ENCODE data around the gene TNFSF12.
A peak's percentile ranks its signal among the peaks of the same experiment; 100 is the strongest.

Gene TNFSF12, protein sequence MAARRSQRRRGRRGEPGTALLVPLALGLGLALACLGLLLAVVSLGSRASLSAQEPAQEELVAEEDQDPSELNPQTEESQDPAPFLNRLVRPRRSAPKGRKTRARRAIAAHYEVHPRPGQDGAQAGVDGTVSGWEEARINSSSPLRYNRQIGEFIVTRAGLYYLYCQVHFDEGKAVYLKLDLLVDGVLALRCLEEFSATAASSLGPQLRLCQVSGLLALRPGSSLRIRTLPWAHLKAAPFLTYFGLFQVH

DNA sequence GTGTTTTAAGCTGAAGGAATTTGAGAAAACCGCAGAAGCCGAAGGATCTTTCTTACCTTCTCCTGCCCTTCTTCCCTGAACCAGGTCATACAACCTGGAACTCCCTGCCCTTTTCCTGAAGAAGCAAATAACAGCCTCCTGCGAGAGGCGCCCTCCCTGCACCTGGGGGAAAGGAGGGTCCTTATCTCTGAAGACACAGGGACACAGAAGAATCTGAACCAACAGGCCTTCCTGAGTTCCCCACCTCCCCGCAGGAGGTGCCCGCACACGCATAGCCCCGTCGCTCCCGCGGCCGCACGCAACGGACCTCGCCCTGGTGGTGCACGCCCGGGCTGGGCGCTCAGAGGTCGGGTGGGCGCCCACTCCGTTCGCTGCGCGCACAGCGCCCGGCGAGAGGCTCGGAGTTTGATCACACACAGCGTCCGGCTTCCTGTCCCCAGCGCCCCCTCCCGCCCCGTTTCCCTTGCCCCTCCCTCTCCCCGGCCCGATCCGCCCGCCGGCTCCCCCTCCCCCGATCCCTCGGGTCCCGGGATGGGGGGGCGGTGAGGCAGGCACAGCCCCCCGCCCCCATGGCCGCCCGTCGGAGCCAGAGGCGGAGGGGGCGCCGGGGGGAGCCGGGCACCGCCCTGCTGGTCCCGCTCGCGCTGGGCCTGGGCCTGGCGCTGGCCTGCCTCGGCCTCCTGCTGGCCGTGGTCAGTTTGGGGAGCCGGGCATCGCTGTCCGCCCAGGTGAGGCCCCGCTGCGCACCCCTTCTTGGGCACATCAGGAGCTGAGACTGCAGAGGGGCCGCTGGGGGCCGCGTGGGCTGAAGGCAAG, at the start of gene TNFSF12:
Gene TNFSF12 (plus strand): TSS at position 474 of the 816 bp plus-strand sequence. CDS start 96 bp downstream, at position 570.
- peak in 28 of 56 donors; percentile 14 to 69 (median 47) for DNase-seq

DNA sequence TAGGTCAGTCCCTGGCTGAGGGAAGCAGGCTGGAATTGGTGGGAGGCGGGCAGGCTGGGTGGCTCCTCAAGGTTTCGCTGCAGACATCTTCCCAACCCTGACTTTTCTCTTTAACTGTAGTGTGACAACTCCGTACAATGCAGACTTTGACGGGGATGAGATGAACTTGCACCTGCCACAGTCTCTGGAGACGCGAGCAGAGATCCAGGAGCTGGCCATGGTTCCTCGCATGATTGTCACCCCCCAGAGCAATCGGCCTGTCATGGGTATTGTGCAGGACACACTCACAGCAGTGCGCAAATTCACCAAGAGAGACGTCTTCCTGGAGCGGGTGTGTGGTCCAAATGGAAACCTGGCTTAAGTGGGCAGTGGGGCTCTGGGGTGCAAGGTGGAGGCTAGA, 49.7 kb upstream of the TNFSF12 start:
- no peak for DNase-seq

DNA sequence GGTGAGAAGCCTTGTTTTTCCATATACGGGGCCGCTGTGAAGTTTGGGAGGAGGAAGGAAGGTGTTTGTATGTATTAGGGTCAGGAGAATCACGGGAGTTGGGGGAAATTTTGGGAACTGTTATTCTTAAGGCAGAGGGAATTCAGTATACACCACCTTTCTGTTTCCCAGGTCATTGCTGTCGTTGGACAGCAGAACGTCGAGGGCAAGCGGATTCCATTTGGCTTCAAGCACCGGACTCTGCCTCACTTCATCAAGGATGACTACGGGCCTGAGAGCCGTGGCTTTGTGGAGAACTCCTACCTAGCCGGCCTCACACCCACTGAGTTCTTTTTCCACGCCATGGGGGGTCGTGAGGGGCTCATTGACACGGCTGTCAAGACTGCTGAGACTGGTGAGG, 47.1 kb upstream of the TNFSF12 start:
- DNase-seq = no peak

DNA sequence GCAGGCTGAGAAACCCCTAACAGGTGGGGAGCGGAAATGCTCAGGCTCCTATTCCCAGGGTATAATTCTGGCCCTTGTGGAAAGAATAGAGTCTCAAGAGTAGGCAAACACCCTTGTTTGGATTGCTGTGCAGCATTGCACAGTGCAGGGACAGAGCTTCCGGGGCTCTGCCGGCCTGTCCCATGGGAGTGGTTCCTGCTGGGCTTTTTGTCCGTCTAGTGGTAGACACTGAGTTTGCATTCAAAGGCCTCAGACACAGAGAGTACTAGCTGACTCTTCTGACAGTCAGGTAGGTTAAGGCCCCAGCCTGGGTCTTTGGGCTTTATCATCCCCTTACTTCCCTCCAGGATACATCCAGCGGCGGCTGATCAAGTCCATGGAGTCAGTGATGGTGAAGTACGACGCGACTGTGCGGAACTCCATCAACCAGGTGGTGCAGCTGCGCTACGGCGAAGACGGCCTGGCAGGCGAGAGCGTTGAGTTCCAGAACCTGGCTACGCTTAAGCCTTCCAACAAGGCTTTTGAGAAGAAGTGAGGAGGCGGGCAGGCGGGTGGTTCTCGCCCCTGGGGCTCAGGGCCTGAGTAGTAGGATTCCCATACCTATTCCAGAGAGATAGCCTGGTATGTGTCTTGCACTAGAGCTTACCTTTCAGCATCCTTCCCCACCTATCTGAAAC, 46.5 kb upstream of the TNFSF12 start:
- no peak for DNase-seq

DNA sequence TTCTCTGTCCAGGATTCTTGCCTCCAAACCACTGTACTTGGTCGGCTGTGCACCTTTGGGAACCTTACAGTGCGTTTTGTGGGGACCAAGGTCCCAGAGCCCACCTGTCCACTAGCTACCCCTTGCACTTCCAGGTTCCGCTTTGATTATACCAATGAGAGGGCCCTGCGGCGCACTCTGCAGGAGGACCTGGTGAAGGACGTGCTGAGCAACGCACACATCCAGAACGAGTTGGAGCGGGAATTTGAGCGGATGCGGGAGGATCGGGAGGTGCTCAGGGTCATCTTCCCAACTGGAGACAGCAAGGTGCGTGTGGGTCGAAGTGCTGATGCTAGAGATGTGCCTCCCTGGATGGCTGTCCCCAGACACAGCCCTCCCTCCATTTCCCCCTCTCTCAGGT, 45.9 kb upstream of the TNFSF12 start:
- DNase-seq = no peak

DNA sequence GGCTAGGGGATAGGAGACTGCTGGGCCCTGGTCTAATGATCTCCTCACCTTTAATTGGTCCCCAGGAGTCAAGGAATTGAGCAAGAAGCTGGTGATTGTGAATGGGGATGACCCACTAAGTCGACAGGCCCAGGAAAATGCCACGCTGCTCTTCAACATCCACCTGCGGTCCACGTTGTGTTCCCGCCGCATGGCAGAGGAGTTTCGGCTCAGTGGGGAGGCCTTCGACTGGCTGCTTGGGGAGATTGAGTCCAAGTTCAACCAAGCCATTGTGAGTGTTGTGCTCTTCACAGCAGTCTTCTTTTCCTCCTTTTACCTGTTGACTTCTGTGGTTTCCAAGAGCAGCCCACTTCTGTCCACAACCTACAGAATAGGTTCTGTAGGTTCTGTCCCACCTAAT, 45.3 kb upstream of the TNFSF12 start:
- DNase-seq = no peak

DNA sequence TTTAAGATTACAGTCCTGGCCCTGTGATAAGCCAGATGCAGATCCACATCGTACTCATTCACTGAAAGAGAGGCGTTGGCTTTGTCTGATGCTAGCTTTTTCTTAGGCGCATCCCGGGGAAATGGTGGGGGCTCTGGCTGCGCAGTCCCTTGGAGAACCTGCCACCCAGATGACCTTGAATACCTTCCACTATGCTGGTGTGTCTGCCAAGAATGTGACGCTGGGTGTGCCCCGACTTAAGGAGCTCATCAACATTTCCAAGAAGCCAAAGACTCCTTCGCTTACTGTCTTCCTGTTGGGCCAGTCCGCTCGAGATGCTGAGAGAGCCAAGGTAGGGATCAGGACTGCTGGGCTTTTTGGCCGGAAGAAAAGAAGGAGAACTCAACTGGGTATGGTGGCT, 40.7 kb upstream of the TNFSF12 start:
- DNase-seq = no peak

DNA sequence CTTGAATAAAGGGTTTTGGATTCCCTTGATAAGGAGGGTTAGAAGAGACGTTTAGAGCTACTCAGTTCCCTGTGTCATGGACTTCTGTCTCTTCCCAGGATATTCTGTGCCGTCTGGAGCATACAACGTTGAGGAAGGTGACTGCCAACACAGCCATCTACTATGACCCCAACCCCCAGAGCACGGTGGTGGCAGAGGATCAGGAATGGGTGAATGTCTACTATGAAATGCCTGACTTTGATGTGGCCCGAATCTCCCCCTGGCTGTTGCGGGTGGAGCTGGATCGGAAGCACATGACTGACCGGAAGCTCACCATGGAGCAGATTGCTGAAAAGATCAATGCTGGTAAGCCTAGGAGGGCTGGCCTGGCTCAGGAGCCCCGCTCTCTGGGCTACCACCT, 40.0 kb upstream of the TNFSF12 start:
- DNase-seq = no peak

DNA sequence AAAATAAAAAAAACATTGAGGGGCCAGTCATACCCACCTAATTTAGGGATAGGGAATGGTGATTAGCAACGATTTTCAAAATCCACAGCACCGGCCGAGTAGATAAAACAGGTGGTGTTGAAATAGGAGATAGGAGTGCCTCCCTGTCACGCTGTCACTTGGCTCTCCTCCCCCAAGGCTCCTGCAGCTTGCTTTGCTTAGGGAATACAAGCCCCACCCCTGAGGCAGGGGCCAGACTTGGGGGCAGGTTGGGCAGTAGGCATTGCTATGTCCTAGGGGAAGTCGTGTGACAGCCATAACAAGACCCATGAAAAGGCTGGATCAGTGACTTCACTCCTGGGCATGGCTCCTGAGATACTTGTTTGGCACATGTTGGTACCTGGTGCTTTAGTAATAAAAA, 38.9 kb upstream of the TNFSF12 start:
- DNase-seq = no peak

DNA sequence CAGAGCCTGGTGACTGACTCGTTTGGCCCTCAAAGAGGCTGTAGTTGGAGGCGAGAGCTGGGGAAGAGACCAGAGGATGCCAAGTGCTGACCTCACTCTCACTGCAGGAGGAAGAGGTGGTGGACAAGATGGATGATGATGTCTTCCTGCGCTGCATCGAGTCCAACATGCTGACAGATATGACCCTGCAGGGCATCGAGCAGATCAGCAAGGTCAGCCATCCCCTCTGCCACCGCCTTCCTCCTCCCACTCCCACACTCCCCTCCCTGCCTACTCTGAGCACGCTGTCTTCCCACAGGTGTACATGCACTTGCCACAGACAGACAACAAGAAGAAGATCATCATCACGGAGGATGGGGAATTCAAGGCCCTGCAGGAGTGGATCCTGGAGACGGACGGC, 37.8 kb upstream of the TNFSF12 start:
- DNase-seq = no peak

DNA sequence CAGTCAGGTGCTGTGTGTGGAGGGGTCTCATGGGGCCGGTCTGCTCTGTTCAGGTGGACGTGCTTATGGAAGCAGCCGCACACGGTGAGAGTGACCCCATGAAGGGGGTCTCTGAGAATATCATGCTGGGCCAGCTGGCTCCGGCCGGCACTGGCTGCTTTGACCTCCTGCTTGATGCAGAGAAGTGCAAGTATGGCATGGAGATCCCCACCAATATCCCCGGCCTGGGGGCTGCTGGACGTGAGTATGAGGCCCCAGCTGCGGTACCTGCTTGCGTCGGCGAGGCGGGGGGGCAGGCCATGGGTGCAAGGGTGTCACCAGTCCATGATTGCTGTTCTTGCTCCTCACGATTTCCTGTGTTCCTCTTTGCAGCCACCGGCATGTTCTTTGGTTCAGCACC, 36.8 kb upstream of the TNFSF12 start:
- no peak for DNase-seq

DNA sequence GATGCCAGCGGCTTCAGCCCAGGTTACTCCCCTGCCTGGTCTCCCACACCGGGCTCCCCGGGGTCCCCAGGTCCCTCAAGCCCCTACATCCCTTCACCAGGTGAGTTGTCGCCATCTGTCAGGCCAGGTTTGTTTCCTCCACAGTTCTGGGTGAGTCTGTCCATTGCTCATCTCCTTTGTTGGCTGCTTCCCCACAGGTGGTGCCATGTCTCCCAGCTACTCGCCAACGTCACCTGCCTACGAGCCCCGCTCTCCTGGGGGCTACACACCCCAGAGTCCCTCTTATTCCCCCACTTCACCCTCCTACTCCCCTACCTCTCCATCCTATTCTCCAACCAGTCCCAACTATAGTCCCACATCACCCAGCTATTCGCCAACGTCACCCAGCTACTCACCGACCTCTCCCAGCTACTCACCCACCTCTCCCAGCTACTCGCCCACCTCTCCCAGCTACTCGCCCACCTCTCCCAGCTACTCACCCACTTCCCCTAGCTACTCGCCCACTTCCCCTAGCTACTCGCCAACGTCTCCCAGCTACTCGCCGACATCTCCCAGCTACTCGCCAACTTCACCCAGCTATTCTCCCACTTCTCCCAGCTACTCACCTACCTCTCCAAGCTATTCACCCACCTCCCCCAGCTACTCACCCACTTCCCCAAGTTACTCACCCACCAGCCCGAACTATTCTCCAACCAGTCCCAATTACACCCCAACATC, 35.9 kb upstream of the TNFSF12 start:
- DNase-seq = no peak

DNA sequence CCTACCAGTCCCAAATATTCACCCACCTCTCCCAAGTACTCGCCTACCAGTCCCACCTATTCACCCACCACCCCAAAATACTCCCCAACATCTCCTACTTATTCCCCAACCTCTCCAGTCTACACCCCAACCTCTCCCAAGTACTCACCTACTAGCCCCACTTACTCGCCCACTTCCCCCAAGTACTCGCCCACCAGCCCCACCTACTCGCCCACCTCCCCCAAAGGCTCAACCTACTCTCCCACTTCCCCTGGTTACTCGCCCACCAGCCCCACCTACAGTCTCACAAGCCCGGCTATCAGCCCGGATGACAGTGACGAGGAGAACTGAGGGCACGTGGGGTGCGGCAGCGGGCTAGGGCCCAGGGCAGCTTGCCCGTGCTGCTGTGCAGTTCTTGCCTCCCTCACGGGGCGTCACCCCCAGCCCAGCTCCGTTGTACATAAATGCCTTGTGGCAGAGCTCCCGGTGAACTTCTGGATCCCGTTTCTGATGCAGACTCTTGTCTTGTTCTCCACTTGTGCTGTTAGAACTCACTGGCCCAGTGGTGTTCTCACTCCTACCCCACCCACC, 34.9 kb upstream of the TNFSF12 start:
- peak in 1 of 56 donors; percentile 9 for DNase-seq

DNA sequence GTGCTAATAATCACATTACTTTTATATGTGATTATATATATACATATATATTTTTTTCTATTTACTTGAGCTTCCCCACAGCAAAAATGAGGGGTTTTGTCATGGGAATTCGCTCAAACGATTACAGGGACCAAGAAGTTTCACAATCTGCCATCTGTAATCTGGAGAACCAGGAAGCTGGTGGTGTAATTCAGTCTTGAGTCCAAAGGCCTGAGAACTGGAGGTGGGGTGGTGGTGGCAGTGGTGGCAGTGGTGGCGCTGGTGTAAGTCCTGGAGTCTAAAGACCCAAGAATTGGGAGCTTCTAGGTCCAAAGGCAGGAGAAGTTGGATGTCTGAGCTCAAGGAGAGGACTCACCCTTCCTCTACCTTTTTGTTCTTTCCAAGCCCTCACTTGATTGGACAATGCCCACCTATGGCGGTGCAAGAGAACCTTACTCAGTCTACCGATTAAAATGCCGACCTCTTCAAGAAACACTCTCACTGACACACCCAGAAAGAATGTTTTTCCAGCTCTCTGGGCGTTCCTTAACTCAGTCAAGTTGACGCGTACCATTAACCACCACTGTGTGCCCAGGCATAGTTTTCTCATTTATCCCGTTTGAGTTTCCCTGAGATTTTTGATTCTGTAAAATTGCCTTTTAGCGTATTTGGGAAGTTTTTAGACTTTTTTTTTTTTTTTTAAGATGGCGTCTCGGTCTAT, 32.8 kb upstream of the TNFSF12 start:
- no peak for DNase-seq

DNA sequence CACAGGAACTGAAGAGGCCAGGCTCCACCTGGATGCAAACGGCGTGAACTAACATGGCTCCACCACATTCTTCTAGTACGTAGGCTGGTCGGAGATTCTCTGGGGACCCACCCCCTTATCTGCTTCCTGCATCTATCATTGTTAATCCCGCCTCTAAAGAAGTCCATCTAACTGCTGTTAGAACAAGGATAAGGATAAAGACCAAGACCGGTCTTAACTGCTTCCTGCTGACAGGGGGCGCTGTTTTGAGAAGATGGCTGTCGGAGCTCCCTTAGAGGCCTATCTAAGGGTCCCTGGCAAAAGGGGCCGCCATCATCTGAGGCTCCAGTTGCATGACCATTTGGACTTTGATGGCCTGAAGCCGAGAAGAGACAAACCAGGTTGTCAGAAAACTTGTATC, 25.8 kb upstream of the TNFSF12 start:
- DNase-seq = peak in 2 of 56 donors; percentile 3 to 8

DNA sequence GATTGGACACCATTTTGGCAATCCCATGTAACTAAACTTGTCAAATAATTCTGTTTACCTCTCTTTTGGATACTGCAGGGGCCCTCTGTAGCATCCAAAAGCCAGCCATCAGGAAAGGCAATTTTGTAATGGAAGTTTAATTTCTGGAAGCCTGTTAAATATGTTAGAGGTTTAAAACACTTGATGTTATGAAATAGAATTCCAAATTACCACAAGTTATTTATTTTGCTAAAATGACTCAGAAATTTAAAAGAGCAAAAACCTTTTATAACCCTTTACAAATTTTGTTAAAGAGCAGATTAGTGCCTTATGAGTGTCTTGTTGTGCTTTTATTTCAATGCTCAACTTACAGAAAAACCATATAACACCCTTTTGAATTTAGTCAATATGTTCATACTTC, 20.0 kb upstream of the TNFSF12 start:
- no peak for DNase-seq

DNA sequence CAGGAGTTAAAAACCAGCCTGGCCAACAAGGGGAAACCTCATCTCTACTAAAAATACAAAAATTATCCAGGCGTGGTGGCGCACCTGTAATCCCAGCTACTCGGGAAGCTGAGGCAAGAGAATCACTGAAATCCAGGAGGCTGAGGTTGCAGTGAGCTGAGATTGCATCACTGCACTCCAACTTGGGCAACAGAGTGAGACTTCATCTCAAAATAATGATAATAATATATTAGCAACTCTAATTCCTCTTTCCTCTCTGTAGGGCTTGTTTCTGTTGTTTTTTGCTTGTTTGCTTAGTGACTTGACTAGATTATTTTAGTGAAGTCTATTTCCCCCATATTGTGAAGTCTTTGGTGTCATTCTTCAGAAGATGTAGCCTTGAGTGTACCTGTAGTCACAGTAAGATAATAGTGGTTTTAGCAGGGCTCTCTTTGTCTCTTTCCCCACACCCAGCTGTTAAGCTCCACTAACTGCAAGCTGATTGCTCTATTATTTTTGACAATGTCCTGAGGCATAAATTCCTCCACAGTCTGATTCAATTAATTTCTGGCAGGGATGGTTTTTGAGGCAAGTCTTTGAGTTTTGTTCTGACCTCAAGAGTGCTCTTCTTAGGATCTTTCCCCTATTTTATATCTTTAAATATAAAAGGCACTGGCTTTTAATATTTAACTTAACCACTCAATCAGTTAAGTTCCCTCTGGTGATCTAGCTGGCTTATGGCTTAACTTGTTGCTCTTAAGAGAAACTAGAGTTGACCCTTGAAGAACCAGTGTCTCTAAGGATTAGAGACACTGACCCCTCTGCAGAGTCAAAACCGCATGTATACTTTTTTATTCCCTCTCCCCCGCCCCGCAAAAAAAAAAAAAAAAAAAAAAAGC, 18.6 kb upstream of the TNFSF12 start:
- no peak for DNase-seq

DNA sequence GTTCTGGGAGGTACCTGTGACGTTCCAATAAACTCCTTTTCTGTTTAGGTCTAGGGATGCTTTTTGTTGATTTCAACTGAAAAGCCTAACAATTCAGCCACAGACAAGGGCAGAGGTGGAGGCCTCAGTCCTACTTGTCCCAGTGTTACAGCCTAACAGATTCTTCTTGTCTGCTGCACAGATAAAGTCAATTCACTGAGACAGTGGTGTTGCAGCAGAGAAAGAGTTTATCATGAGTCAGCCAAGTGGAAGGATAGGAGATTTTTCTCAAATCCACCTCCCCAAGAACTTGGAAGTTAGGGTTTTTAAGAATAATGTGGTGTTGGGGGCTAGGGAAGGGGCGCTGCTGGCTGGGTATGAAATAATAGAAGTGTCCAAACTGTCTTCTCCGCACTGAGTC, 10.8 kb upstream of the TNFSF12 start:
- DNase-seq = no peak

DNA sequence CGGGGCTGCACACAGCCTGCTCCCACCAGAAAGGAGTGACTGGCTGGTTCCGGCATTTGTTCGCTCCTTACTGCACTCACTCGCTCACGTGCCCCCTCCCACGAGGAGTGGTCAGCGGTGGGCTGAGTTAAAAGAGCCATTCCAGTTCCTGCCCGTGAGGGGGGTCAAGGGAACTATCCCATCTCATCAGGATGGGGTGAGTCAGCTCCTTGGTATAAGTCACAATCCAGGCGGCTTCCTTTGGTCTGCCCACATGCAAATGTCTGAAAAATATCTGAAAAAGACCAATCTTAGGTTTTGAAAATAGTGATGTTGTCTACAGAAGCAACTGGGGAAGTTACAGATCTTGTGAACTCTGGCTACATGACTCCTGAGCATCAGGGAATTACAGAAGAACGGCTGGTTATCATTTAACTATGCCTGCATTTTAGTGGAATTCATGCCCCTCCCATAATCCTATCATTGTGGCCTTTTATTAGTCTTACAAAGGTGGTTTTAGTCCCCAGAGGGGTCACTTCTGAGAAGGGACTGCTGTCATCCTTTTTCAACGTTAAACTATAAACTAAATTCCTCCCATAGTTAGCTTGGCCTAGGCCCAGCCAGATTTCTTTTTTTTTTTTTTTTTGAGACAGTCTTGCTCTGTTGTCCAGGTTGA, 9.8 kb upstream of the TNFSF12 start:
- DNase-seq = no peak

All from amygdala (tissue), 56 donors.